ENCODE results near the gene GALR1.
"Not testable (repeated sequence)": the region's sequence is repeated elsewhere in the genome, so short reads cannot be mapped to it uniquely, and the experiment has no call there.

Gene GALR1, protein sequence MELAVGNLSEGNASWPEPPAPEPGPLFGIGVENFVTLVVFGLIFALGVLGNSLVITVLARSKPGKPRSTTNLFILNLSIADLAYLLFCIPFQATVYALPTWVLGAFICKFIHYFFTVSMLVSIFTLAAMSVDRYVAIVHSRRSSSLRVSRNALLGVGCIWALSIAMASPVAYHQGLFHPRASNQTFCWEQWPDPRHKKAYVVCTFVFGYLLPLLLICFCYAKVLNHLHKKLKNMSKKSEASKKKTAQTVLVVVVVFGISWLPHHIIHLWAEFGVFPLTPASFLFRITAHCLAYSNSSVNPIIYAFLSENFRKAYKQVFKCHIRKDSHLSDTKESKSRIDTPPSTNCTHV

DNA sequence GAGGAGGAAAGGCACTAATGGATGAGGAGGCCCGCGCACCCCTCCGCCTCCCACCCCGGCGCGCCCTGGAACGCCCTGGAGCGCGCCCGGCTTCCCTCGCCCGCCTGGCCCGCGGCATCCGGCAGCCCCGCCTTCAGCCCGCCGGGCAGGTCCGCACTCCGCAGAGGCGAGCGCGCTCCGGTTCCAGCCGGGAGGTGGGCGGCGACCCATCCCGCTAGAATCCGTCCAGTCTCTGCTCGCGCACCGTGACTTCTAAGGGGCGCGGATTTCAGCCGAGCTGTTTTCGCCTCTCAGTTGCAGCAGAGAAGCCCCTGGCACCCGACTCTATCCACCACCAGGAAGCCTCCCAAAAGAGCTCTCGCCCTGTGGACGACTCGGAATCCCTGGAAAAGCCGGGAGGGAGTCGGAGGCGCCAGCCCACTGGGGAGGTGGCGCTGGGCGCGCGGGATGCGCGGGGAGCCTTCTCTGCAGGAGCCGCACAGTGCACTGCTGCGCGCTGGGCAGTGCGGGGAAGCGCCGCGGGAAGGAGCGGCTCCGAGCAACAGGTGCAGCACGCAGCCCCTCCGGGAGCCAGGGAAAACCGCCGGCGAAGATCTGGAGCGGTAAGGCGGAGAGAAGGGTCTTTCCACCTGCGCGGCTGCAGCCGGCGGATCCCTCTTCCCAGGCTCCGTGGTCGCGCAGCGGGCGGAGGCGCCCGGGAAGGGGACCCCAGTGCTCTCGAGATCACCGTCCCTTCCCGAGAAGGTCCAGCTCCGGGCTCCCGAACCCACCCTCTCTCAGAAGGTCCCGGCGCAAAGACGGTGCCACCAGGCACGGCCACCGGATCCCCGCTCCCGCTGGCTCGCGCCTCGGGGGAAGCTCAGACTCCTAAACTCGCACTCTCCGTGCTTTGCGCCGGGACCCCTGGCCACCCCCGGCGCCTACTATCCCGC is at the start of gene GALR1:
Gene GALR1 (plus strand): TSS at position 280 of the 932 bp plus-strand sequence. CDS start 701 bp downstream, outside the sequence.
- DNase-seq (ENCODE audit: low read depth), result no peak

DNA sequence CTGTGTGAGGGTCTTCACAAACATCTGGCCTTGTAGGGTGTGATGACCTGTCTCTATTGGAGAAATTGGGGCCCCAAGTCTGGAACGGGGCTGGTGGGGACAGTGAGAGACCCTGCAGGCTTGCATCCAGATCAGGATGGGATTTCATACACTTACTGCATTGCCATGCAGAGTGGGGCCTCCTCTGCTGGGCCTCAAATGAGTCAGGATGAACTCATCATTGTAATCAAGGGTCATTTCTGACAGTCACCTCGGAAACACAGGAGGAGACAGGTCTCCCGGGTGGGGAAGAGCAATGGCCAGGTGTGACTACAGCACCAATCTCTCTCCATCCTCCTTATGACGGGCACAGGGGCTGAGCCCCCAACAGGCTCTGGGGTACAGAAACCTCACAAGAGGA is 48.1 kb upstream of the GALR1 start:
- DNase-seq (ENCODE audit: low read depth), result no peak

DNA sequence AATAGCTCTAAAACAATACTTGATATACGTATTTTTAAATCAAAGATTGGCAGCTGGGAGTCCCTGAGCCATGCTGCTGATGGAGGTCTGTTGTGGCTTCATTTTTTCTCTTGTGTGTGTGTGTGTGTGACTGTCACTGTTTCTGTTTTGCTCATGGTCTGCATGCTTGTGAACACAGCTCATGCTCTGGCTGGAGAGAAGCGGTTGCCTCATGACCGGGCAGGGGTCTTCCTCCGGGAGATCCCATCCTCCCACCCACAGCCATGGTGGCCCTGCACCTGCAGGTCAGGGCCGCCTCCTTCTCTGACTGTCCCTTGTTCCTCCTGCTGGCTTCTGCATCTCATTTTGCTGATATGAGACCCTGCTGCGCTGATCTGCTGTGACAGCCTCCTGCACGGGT is 47.3 kb upstream of the GALR1 start:
- DNase-seq (ENCODE audit: low read depth), result no peak

DNA sequence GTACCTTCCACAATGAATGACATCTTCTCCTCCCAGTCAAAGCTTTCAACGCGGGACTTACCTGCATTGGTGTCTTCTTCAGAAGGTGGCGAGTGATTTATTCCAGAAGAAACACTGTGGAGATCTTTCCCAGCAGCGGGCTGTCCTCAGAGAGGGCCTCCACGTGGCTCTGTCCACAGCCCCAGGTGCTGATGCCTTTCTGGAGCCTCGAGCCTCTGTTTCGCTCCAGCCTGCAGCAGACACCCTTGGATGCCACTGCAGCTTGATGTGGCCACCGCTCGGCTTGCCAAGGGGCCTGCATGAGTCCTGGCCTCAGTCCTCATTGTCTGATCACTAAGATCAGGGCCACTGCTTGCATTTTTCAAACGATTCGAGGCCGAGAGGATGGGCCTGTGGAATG is 46.6 kb upstream of the GALR1 start:
- DNase-seq (ENCODE audit: low read depth), result no peak

DNA sequence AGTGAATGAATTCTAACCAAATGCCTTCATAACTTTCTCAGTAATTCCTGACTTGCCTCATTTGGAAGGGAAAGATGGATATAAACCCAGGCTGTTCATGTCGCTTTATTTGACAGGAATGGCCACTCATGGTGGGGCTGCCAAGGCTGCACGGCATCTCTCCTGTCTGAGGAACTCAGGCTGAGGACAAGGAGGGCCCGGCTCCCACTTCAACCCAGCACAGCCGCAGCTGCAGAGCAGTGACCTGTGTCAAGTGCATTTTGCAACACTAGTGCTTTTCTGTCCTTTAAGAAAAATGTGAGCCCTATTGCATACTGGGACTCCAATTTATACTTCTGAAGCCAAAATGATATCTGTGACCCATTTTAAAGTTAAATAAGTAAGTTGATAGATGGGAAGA is 45.8 kb upstream of the GALR1 start:
- DNase-seq (ENCODE audit: low read depth), result no peak

DNA sequence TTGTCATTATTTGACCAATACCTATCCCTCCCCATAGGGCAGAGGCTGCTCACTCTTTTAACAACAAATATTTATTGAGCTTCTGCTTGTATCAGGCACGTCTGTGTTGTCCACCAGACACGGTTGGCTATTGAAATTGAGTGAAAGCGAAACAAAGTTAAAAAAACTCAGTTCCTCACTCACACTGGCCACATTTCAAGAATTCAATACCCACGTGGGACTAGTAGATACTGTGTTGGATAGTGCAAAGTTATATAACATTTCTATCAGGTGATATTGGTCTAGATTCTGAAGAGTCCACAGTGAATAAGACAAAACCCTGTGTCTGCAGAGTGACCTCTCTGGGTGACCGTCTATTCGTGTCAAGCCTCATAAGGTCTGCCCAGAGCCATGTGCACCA is 43.9 kb upstream of the GALR1 start:
- no peak for DNase-seq (ENCODE audit: low read depth)

DNA sequence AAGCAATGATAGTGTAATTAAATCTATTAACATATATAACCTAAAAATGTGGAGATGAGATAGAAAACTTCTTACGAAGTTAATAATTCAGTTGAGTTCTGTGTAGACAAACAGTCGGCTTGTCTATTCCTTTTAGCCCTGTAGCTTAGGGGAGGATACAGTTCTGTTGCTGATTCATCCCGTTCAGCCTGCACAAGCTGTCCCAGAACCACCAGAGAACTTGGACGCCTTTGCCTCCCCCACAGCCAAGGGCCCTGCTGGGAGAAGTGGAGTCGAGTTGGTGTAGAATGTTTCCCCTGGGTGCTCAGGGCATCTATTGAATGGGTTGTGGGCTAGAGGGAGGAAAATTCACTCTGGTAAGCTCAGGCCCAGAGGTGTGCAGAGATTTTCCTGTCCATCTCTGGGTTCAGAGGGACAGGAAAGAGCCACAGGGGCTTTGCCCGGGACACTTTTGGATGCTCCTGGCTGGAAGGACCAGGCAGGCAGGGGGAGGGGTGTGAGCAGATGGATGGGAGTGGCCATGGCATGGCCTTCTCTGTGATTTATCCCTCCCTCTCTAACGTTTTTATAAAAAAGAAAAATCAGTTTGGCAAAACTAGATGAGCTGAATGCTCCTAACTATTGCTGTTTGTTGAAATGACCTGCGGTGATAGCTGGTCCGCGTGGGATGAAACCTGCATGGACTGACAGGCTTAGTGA is 42.8 kb upstream of the GALR1 start:
- DNase-seq (ENCODE audit: low read depth), result peak; percentile 67

DNA sequence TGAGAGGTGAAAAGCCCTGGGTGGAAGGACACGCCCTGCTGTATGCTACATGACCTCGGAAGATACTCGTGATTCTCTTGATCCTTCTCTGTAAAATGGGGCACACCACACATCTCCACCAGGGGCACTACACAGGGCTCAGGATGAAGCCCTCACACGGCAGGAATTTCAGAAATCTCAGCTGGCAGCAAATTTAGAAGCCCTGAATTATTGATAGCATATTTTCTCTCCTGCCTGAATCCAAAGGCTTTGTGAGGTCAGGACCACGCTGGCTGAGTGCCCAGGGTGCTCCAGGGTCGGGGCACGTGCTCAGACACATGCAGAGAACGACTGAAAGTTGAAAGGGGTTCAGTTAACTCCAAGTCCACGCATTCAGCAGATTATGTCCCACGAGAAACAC is 42.1 kb upstream of the GALR1 start:
- DNase-seq (ENCODE audit: low read depth), result peak; percentile 77

DNA sequence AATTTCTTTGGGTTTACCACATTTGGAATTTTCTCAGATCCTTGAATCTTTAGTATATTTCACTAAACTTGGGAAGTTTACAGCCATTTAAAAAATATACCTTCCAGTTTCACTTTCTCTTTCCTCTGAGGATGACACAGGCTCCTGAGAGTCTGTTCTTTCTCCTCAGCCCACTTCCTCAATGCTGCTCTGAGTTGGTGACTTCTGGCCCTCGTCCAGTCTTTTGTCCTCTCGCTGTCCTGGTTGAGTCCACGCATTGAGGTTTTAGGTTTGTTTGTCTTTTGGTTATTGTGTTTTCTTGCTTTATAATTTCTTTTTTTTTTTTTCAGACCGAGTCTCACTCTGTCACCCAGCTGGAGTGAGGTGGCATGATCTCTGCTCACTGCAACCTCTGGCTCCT is 40.7 kb upstream of the GALR1 start:
- peak; percentile 14 for DNase-seq (ENCODE audit: low read depth)

DNA sequence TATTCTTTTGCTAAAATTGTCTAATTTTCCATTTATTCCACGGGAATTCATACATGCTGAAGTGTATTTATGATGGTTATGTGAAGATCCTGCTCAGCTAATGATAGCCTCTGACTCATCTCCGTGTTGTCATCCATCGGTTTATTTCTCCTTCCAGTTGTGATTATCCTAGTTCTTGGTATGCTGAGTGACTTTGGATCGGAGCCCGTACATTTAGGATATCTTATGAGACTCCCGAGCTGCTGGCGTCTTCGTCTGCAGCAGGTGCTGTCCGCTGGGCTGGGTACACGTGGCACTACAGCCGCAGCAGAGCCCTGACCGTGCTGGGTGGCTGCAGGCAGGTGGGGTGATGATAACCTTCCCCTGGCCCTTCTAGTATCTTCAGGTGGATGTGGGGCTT is 40.1 kb upstream of the GALR1 start:
- peak; percentile 21 for DNase-seq (ENCODE audit: low read depth)

DNA sequence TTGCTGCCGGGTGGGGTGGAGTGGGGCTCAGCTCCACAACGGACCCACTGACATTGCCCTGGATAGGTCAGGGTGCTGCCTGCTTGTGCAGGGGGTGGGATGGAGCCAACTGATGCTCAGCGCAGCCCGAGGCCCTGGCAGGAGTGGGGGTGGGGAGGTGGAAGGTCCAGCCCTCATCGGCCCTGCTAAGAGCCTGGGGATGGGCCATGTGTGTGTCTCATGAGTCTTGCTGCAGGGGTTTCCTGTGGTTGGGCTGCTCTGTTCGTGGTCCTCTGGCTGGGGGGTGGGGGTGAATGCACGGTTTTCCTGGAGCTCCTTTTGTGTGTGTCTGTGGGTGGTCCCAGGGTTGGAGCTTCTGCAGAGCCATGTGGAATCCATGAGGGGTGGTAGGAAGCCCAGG is 39.4 kb upstream of the GALR1 start:
- no peak for DNase-seq (ENCODE audit: low read depth)

DNA sequence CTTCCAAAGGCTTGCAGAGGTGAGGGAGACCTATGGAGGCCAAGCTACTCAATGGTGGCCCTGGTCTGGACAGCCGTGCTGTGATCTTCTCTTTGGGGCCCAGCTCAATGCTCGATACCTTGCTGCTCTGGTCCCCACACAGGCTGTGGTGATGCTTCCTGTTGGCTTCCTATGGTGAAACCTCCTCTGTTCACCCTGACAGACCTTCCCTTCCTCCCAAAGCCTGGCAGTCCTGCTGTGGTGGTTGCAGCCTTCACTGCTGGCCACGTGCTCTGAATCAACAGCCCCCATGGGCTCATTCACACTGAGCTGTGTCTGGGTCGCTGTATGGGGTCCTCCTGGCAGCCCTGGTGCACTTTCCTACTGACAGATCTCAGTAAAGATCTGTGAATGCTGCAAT is 31.0 kb upstream of the GALR1 start:
- no peak for DNase-seq (ENCODE audit: low read depth)

DNA sequence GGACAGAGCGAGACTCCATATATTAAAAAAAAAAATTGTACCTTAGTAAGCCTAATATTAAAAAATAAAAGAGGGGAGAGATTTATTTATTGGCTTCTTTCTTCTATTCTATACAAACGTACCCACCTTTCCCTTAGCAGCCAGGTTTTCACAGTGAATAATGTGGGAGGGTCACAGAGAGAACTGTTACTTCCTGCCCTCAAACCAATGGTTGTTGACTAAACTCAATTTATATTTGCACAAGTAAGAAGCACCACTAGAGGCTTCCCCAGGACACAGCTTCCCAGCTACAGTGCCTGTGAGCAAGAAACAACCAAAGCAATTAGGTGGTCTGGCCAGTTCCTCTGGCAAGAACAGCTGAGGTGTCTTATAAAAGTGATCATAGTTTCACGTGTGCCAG is 28.9 kb upstream of the GALR1 start:
- DNase-seq (ENCODE audit: low read depth), result no peak

DNA sequence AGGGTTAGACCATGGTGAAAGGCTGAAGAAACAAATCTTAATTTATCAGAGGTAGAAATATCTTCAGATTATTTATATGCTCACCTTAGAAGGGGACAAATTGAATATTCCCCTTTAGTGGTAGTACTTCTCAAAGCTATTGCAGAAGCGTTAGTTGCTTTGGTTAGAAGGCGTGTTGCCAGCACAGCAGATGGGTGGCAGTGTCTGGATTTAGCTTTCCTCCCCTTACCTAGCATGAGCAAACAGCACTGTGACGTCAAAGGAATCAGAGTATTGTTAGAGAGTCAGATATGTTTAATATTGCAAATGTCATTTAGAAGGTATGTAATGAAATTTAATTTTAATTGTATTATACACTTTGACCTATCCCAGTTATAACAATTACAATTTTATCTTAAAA is 27.2 kb upstream of the GALR1 start:
- no peak for DNase-seq (ENCODE audit: low read depth)

DNA sequence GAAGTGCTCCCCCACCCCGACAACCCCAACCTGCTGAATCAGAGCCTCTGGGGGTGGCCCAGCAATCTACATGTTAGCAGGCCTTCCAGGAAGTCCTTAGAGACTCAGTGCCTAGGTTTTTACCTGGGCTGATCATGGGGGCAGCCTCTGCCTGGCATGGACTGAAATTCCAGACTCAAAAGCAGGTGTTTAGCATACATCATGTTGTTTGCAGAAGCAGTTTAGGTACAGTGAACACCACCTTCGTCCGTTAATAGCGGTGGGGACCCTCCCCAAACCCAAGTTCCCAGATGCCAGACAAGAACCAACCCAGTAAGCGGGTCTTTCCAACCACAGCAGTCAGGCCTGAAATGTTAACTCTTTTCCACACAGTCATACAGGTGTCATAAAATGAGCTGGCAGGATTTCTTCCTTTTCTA is 26.4 kb upstream of the GALR1 start:
- no peak for DNase-seq (ENCODE audit: low read depth)

DNA sequence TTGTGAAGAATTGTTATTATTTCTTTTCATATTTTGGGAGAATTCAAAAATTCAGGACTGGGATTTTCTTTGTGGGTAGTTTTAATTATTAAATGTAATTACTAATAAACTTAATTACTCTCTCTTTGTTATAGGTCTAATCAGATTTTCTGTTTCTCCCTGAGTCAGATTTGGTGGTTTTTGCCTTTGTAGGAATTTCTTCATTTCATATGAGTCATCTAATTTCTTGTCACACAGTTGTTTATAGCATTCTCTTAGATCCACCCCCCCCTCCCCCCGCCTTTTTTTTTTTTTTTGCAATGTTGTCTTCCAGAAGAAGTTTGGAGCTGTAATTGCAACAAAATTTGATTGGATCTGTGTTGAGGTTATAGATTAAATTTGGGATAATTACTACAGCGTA is 26.0 kb upstream of the GALR1 start:
- peak; percentile 45 for DNase-seq (ENCODE audit: low read depth)

DNA sequence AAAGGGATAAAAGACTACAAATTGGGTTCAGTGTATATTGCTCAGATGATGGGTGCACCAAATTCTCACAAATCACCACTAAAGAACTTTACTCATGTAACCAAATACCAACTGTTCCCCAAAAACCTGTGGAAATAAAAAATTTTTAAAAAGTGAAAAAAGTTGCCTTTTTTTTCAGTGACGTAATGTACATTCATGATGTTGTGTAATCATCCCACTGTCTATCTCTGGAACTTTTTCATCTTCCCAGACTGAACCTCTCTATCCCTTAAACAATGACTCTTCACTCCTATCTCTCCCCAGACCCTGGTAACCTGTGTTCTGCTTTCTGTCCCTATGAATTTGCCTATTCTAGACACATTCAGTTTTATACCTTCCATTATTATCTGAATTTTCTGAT is 19.0 kb upstream of the GALR1 start:
- no peak for DNase-seq (ENCODE audit: low read depth)

DNA sequence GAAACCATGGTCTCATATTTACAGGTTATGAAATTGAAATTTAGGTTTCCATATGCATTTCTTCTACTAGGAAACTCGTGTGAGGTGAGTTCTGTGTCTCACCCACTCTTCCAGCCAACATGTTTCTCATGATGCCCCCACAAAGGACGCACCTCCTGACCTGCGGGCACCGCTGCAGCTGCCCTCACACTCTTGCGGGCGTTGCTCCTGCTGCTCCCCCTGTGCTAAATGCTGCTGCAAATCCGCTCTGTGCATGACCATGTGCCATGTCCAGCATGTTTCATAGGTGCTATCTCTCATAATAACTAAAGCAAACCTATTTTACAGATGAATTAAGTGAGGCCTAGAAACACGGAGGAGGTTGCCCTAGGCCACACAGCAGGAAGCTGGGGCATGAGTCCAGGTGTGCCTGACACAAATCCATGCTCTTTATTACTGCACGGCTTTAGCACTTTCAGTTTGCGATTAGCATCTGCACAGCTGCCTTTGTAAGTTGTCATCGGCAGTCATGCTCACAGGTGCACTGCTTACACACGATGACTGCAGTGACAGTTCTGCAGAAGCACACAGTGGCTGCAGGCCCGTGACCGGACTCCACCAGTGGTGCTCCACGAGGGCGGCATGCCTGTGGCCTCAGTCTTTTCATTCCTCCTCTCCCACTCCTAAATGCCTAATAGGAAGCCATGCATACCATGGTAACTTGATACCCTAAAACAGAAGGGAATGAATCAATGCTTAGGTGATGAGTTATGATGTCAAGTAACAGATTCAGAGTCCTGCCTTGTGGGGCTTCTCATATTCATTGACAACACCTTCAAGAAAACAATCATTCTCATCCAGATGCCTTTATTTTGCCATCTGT is 14.9 kb upstream of the GALR1 start:
- no peak for DNase-seq (ENCODE audit: low read depth)

DNA sequence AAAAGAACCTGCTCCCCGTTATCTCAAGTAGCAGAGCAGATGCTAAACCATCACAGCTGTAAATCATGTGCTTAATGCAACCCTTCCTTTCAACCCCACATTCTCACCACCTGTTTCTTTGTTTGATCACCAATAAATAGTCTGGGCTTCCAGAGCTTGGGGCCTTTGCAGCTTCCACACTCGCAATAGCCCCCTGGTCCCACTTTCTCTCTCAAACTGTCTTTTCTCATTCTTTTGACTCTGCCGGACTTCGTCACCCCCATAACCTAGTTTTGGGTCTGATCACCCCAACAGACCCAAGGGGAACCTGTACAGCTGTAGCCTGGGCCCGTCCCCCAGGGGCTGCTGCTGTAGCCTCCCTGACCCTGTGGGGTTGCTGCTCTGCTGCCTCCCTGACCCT is 10.4 kb upstream of the GALR1 start:
- DNase-seq (ENCODE audit: low read depth), result not testable (repeated sequence)

DNA sequence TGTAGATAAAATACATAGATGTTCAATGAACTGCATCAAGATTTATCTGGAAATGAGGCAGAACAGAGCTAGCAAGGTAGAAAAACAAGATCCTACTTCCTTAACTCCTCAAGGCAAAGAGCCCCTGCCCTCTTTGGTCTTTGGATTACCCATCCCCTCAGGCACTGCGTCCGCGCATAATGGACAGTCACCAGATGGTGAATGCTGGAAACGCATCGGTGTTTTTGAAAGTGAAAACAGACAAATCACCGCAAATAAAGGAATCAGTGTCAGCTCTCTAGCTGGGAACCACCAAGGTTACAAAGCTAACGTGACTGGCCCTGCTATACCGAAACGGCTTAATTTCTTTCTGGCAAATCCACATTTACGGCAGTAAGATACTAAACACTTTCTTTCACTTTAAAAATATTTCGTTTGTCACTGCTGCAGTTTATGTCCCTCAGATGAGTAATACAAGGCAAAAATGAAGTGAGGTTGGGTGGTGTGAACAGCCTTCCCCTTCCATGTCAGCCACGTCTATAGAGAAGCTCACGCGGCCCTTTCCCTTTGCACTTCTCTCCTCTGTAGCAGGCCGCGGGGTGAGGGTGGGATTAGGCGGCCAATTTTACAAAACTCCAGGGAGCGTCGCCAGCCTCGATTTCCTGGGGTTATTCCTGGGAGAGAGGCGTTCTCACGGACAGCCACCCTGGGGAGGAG is 627 bp upstream of the GALR1 start:
- no peak for DNase-seq (ENCODE audit: low read depth)

DNA sequence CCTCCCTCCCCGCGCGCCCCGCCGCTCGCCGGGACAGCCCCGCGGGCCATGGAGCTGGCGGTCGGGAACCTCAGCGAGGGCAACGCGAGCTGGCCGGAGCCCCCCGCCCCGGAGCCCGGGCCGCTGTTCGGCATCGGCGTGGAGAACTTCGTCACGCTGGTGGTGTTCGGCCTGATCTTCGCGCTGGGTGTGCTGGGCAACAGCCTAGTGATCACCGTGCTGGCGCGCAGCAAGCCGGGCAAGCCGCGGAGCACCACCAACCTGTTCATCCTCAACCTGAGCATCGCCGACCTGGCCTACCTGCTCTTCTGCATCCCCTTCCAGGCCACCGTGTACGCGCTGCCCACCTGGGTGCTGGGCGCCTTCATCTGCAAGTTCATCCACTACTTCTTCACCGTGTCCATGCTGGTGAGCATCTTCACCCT is 865 bp downstream of the GALR1 start:
- no peak for DNase-seq (ENCODE audit: low read depth)
